Right lobe of liver (tissue), 6 donors: Measurements from ENCODE around the gene OR2H2. TPM values are rescaled to one million over a fixed set of nuclear protein-coding genes. Genes with fewer than 3 reads are reported as not detected.

Source experiments
- ATAC-seq, 4 donors: fragments of 200-7000 bp; cut with Tn5 transposase; one replicate each; pipeline ENCODE4 v1.9.1; 2020; ENCODE audit warnings: mild to moderate bottlenecking in 4 of 4, moderate library complexity in 4 of 4
- DNase-seq, 3 donors: peaks; one replicate each; pipeline ENCODE4 v3.0.0-alpha.2; 2020
- H3K27ac ChIP-seq, 3 donors: fragments of 200-600 bp; one replicate each; pipeline ENCODE4 v1.8.0; 2022
- H3K27me3 ChIP-seq, 2 donors: fragments of 200-600 bp; one replicate each; pipeline ENCODE4 v1.8.0; 2022
- H3K36me3 ChIP-seq, 4 donors: fragments of 200-600 bp; sonication (generic) in 1 of 4; one replicate each; pipeline versions ENCODE4 v1.5.1 to v1.8.0; 2017 to 2022; ENCODE audit warnings: control low read depth in 1 of 4
- H3K4me1 ChIP-seq, 4 donors: fragments of 200-600 bp; sonication (generic) in 1 of 4; one replicate each; pipeline versions ENCODE4 v1.5.1 to v1.8.0; 2017 to 2022; ENCODE audit warnings: control low read depth in 1 of 4
- H3K4me3 ChIP-seq, 3 donors: fragments of 200-600 bp; one replicate each; pipeline ENCODE4 v1.8.0; 2022
- H3K9me3 ChIP-seq, 4 donors: fragments of 200-600 bp; sonication (generic) in 1 of 4; one replicate each; pipeline versions ENCODE4 v1.5.1 to v1.8.0; 2017 to 2022; ENCODE audit warnings: control low read depth in 1 of 4
- CTCF ChIP-seq, 4 donors: fragments of 200-600 bp in 3 of 4; fragments of 450-650 bp in 1 of 4; IDR thresholded peaks; one replicate each; pipeline versions ENCODE4 v1.5.1 to v1.8.0; 2016 to 2022; ENCODE audit warnings: antibody characterized with exemption in 4 of 4, mild to moderate bottlenecking in 2 of 4
- POLR2A ChIP-seq: fragments of 450-650 bp; IDR thresholded peaks from one replicate; pipeline ENCODE4 v1.6.1; 2017; ENCODE audit warnings: antibody characterized with exemption, mild to moderate bottlenecking
- WGBS: methylation state at CpG from one replicate; pipeline ENCODE4 v1.1.6; 2018; ENCODE audit warnings: low coverage, low lambda C conversion rate; ENCODE audit not compliant: insufficient coverage; ENCODE audit errors: missing lambda C conversion rate; 5-methylcytosine and 5-hydroxymethylcytosine counted together
- intact Hi-C, 2 donors: fragments of 100-400 bp; cut with DNase I; formaldehyde crosslinking; loops; one replicate each; pipeline versions ENCODE4 v1.11.2 to v1.14.1; 2022
- total RNA-seq, 6 experiments: library from RNA; depleted of rRNA in 2 of 6; stranded (reverse); fragments of >200 nt in 2 of 6; fragmentation: NEBNext Ultra II Directional in 3 of 6; extraction: Animal tissue kit (Norgen Biotek cat#: 25700) in 3 of 6; gene quantifications; one replicate each; pipeline versions ENCODE4 v1.1.0 to v1.2.4, GENCODE V29; 2016 to 2023
- donor health status: DM: no; HTN: yes; CAD: no.
- donor health status: DM: no; HTN: no; CAD: no.
- donor health status: DM: no; HTN: no; CAD: no.
- donor health status: DM: no; HTN: yes; CAD: no.
- donor health status: DM: no; HTN: yes; CAD: no.

Gene OR2H2
- total RNA-seq, 6 experiments from 2014 or later = not detected

DNA sequence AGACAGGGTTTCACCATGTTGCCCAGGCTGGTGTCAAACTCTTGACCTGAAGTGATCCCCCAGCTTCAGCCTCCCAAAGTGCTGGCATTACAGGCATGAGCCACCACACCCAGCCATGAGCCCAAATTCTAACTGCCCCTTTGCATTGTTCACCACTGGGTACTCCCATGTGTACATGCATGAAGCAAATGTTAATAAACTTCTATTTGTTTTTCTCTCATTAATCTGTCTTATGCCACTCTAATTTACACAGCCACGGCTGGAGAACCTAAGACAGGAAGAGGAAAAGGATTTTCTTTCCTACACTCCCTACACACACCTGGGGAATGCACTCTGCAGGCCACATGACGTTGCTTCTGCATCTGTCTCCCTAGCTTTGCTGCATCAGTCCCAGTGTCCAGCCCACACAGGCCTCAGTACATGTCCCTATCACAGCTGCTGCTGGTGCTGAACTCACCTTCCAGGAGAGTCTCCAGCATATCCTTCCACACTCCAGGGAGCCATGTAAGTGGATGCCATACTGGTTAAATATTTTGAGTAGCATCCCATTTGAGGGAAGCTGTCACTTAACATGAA is 13.3 kb downstream of the OR2H2 start:
- Histone ChIP-seq H3K27ac (no peak overlapping the region), H3K27me3 (no peaks in the 10 kb centered on the region), H3K9me3 (no peaks in the 10 kb centered on the region), H3K4me3 (no peak overlapping the region), H3K4me1 (no peaks in the 10 kb centered on the region), H3K36me3 (no peaks in the 10 kb centered on the region)
- TF ChIP-seq POLR2A = no peak
- TF ChIP-seq CTCF (IDR thresholded peaks at IDR 0.05) = no peak
- intact Hi-C loops = no loop called here
- 53% methylated on average over 2 of the region's 2 CpGs for WGBS
- DNase-seq (no peak), ATAC-seq (no peak)

DNA sequence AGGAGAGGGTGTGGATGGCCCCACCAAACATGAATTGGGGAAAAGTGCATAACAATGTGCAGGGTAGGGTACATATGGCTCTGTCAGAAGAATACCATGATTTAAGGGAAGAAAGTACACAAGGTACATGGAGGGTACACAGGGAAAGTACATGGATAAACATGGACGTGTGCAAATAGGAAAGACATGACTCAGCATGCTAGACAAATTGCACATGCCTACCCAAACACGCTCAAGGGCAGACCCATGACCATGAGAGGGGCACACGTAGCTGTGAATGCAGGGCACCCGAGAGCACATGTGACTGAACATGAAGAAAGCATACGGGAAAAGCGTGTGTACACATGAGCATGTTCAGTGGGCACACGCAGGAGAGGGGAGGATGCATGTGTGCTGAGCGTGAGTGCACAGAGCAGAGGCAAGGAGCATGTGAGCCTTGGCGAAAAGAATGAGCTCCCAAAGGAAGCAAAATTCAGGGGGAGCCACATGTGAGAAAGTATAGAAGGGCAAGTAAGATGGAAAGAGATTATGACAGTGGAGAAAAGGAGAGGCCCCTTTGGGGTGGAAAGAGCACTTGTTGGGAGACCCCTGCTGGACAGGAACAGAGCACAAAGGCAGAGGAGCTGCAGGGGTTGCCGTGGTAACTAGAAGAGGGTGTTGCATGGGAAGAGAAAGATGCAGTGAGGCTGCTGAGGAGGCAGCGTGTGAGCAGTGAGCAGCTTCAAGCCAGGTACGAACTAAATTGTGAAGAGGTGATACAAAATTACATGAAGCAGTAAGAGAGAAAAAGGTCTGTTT is 17.8 kb downstream of the OR2H2 start:
- no peaks in the 10 kb centered on the region for H3K27me3 ChIP-seq
- DNase-seq (no peak), ATAC-seq (no peak)
- no peak overlapping the region for H3K4me3 ChIP-seq
- no peak overlapping the region for H3K27ac ChIP-seq
- TF ChIP-seq CTCF (IDR thresholded peaks at IDR 0.05) = no peak
- no peak for TF ChIP-seq POLR2A
- H3K9me3 ChIP-seq = no peaks in the 10 kb centered on the region
- intact Hi-C loops = no loop called here
- H3K4me1 ChIP-seq = no peaks in the 10 kb centered on the region
- no peaks in the 10 kb centered on the region for H3K36me3 ChIP-seq
- 58% methylated on average over 12 of the region's 12 CpGs for WGBS

GRCh38 chr6:29603456-29603855 is 18.5 kb downstream of the OR2H2 start:
- intact Hi-C loops = no loop called here
- no peaks in the 10 kb centered on the region for H3K4me1 ChIP-seq
- H3K9me3 ChIP-seq = no peaks in the 10 kb centered on the region
- WGBS = 69% methylated on average over 11 of the region's 11 CpGs
- no peaks in the 10 kb centered on the region for H3K27me3 ChIP-seq
- no peak for DNase-seq
- no peaks in the 10 kb centered on the region for H3K36me3 ChIP-seq
- H3K27ac ChIP-seq = no peak overlapping the region
- TF ChIP-seq POLR2A = no peak
- no peak for TF ChIP-seq CTCF (IDR thresholded peaks at IDR 0.05)
- no peak for ATAC-seq
- no peak overlapping the region for H3K4me3 ChIP-seq

- Histone ChIP-seq H3K27ac (no peak overlapping the region), H3K9me3 (no peaks in the 10 kb centered on the region), H3K4me1 (no peaks in the 10 kb centered on the region), H3K36me3 (no peaks in the 10 kb centered on the region), H3K27me3 (no peaks in the 10 kb centered on the region), H3K4me3 (no peak overlapping the region)
- intact Hi-C loops = no loop called here
- TF ChIP-seq POLR2A = no peak
- no peak for TF ChIP-seq CTCF (IDR thresholded peaks at IDR 0.05)
- ATAC-seq (no peak), DNase-seq (no peak)
- 72% methylated on average over 2 of the region's 2 CpGs for WGBS
These were observed 19.0 kb downstream of the OR2H2 start for GRCh38 chr6:29603930-29604329.
